ENCODE data around the gene LOXL4.

Gene LOXL4

DNA sequence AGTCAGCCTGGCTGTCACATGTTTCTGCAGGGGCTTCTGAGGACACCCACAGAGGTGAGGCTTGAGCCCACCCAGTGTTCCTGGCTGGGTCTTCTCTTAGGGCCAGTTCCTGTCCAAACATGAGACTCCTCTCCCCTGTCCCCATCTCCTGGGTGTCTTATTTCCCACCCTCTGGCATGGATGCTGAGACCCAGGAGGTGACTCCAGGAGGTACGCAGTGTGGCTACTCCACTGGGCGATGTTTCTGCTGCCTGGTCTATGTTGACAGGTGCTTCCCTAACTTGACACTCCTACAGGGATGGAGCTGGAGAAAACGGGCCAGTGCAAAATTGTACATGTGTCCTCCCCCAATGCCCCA lies 26.3 kb upstream of the LOXL4 start:
- no peak for DNase-seq

DNA sequence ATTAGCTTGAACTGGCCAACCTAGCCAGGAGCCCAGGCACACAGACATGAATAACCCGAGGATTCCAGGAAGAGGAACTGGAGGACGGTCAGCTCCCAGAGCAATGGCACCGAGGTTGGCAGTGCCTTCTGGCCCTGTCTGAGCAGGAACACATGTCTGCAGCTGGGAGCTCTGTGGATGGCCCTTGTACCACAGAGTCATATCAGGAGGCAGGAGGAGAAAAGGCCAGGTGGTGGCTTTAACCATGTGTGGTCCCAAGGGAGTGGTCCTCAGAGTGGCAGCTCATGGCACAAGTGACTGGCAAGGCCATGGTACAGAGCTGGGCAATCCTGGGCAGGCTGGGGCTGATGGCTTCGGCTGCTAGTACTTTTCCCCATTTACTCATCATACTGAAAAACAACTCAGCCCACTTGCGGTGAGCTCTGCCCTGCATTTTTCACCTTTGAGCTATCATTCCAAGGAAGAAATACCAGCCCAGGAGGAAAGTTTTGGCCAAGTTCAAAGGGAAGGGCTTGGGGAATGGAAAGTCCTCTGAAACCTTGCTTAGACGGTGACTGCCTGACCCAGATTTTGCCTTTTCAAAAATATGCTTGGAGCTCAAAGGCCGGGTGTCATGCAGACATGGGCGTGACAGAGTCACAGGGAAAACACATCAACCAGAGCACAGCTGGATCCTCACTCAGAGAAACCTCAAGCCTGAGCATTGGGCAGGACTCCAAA lies 25.7 kb upstream of the LOXL4 start:
- no peak for DNase-seq

DNA sequence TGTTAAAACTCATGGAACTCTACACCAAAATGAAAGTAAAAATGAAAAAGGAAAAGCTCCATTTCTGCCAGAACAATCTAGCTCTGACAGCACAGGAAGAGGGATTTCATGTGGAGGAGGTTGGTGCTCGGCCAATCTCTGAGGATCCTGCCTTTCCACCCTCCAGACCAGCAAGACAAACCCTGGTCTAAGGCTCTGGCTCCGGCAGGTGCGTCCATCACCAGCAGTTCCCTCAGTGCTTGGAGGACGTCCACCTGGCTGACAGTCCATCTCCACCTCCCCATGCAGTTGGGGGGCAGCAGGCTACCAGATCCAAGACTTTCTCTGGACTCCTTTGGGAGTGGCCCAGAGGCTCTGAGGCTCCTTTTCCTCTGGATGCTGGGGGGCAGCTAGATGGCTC lies 25.0 kb upstream of the LOXL4 start:
- DNase-seq = no peak

GRCh38 chr10:98289802-98290209 lies 21.8 kb upstream of the LOXL4 start:
- no peak for DNase-seq

- no peak for DNase-seq
These were observed 19.3 kb upstream of the LOXL4 start for GRCh38 chr10:98287321-98287720.

DNA sequence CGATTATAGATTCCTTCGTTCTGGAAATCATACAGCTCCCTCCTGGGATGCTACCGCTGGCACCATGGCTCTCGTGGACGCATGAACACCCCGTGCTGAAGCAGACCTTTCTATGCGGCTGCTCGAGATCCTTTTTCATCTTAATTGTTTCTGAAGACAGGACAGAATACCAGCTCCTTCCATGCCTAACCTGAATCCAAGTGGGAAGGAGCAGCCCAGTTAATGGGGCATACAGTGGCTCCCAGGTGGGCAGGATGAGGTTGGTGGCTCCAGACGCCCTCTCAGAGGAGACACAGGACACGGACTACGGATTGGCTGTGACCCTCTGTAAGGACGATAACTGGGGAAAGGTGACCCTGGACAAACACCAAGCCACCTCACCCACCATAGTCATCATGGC lies 18.4 kb upstream of the LOXL4 start:
- no peak for DNase-seq

DNA sequence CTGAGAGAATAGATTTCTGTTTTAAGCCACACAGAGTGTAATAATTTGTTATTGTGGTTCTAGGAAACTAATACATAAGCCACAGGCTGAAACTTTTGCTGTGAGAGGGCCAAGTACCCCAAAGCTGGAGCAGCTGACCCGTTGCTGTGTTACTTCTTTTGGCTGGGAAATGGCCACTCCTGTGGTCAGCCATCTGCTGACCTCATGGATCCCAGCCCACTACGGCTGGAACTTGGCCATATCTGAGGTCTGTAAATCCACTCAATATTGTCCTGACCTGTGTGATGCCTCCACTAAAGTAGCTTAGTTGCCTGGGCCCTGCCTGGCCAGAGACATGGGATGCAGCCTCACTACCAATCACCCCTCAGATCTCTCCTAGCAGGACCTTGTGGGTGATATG lies 17.4 kb upstream of the LOXL4 start:
- DNase-seq = no peak

DNA sequence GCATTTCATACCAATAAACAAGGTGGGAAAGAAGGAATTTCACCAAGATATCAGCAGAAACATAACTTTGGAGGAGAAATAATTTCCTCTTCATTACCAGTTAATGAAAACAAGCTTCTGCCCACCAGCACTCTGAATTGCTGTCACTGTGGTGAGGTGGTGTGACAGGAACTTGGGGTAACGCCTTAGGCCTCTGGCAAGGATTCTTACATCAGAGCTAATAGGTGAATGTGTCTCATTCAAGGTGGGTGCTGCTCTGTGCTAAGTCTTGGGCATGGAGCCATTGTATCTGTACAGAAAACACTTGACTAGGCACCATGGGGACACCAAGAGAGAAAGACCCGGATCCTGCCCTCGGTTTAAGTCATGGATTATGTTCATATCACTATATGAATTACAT lies 8.3 kb upstream of the LOXL4 start:
- no peak for DNase-seq

DNA sequence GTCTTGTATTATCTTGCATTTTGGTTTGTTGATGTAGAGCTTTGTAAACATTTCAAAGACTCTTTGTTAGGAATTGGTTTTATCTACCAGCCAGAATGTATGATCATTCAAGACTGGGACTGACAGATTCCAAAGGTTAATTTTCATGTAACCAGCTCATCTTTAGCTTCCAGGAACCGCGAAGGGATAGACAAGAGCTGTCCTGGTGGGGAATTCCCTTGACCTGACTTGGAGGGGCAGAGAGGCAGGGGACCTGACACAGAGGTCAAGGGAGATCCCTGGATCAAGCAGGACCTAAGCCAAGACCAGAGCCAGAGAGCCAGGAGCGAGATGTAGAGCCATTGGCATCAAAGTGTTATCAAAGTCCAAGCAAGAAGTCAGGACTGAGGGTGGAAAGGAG lies 6.6 kb upstream of the LOXL4 start:
- no peak for DNase-seq

DNA sequence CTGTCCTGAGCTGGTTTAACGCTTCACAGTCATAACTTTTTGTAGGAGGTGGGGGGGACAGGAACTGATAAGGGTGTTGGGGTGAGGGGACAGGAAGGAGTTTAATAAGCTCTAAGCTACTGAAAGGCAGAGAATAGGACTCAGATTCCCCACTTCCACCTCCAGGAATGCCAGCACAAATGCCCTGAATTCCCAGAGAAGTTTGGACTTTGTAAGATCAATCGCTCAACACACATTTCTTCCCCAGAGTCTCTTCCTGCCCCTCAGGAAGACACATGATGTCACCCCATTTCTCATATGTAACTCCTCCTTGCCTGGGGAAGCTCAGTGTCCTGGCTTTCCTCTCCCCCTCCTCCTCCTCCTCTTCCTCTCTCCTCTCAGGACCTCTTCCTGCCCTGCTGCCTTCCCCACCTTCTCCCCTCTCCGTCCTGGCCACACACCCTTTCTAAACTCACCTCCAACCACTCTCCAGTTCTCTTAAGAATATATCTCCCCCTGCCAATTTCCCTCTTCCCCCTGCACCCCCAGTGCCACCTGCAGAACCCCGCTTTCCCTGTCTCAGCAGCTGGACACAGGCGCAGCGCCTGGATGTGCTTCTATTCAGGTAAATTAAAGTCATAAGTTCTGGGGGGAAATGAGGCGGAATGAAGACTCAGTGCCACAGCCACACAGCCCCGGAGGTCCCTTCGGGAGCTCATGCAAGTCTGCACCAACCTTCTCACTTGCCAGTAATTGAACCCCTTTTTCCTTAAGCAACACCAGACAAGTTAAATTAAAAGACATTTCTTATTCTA lies 5.3 kb upstream of the LOXL4 start:
- peak in 1 of 2 donors; percentile 1 for DNase-seq

DNA sequence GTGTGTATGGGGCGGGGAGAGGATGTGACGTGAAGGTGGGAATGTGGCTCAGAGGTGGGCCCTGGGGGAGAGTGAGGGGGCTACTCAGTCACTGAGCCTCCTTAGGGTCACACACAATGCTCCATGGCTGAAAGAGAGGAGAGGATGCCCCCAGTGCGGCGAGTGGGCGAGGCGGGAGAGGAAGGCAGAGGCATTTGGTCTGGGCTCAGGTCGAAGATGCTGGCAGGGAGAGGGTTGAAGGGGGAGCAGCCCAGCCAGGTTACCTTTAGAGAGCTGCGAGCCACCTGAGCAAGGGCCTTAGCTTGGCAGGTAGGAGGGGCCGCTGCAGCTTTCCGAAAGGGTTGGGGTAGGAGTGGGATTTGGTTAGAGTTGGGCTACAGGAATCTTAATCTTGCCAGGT lies 4.7 kb upstream of the LOXL4 start:
- peak in 1 of 2 donors; percentile 8 for DNase-seq

GRCh38 chr10:98272245-98272644 lies 4.3 kb upstream of the LOXL4 start:
- no peak for DNase-seq

DNA sequence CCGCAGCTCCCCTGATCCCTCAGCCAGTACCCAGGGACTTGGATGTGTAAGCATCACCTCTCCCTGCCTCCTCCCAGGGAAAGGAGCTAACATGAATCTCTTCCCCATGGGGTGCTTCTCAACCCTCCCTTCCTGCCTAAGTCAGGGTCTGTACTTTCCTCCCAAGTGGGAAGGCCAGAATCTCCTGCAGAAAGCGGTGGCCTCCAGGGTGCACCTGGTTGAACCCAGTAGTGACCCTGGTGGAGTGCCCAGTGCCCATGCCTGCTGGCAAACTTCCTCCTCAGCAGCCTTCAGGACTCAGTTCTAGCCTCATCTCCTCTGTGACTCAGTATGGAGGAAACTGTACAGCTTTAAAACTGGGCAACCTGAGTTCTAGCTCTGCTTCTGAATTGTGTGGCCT lies 2.8 kb upstream of the LOXL4 start:
- no peak for DNase-seq

DNA sequence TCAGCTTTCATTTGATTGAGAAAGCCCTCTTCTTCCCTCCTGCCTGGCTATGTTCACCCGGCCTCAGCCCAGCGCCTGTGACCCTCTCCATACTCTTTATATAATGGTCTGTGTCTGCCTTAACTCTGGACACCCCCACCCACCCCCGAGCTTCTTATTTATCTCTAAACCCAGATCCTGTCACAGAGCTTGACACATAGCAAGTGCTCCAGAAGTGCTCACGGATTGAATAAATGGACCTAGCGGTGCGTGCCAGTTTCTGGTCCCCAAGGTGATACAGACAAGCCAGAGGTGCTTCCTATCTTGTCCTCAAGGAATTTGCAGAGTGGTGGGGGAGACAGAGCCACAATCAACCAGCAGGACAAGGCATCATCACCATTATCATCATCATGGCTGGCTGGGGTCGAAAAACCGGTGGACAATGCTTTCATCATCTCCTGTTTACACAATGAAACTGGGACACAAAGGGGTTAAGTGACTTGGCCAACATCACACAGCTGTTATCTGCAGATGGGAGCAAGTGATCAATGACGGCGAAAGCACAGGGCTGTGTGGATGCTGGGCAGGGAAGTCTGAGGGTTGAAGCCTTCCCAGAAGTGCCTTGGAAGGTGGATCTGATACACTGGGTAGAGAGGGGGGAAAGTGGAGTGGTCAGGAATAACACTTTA lies 2.2 kb upstream of the LOXL4 start:
- DNase-seq = no peak

- no peak for DNase-seq
These were observed 1.5 kb upstream of the LOXL4 start for GRCh38 chr10:98269435-98269912.

GRCh38 chr10:98268694-98269431 lies 869 bp upstream of the LOXL4 start:
- DNase-seq = no peak

DNA sequence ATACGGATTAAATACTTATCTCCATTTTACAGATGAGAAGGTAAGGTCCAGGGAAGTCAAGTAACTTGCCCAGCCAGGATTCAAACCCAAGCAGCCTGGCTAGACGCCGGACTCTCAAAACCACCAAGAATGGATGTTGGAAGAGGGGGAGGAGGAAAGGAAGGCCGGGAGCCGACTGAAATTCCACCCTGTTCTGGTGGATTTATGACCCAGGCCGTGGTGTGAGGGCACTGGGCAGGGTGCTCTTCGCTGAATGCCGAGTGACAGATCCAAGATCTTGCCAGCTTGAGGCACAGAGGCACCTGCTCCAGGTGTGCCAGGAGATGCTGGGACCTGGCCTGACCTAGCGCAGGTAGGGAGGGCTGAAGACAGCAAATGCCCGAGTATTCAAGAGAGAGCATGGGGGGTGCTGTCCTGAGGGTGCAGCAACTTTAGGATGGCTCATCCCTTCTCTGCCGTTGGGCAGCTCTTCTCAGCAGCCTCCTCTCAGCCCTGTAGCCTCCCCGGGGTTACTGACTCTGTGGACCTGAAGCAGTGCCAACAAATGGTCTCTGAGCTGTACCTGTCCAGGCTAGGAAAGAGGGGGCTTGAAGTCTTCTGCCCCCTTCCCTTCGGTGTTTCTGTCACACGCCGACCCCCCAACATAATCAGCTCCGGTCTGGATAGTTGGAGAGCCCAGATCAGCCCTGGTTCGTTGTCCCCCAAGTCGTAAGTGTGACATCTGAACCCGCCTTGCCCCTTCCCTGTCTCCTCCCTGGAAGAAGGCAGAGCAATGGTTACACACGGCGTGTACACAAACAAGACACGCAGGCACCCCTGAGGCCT lies 713 bp downstream of the LOXL4 start:
- no peak for DNase-seq

GRCh38 chr10:98266647-98267046 lies 1.3 kb downstream of the LOXL4 start:
- no peak for DNase-seq

- DNase-seq = no peak
These were observed 2.3 kb downstream of the LOXL4 start for GRCh38 chr10:98265403-98266378.

DNA sequence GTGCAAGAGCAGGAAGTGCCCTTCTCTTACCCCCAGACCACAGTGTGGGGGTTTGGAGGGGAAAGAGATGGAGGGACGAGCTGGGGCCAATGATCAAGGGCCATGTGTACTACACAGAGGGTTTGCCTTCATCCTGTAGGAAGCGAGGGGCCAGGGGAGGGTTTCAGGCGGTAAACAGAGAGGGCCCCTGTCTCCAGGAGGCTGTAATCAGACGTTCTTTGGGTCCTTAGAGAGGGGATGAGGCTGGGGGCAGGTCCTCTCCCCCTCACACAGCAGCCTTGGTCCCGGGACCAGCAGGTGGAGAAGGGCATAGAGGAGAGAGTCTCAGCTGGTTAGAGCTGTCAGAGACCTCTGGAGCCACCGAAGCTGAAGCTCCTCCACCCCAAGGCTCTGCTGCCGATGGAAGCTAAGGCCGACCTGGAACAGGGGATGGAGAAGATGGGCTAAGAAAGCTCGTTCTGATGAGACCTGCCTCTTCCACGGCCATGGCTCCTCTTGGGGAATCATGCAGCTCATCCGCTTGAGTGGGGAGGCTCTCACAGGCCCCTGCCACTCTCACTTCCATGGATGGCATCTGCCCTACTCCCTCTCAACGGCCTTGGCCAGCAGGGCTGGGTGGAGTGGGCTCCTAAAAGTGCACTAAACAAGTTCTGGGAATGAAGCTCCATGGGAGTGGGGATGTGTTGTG lies 3.5 kb downstream of the LOXL4 start:
- DNase-seq = no peak
